HG03354 (cell line): ENCODE data around the gene CFD.

Experiments used
- ATAC-seq: cut with Tn5 transposase; IDR thresholded peaks from one replicate; pipeline ENCODE4 v1.9.1; 2021; ENCODE audit warnings: mild to moderate bottlenecking; ENCODE audit not compliant: unreplicated experiment, poor library complexity, severe bottlenecking

Gene CFD

GRCh38 chr19:900302-901111, 41.0 kb downstream of the CFD start:
- no peak for ATAC-seq

- ATAC-seq: no peak
These were observed 42.0 kb downstream of the CFD start for GRCh38 chr19:901216-902092.

- ATAC-seq: no peak
These were observed 42.6 kb downstream of the CFD start for GRCh38 chr19:902093-902370.

- ATAC-seq: no peak
These were observed 43.2 kb downstream of the CFD start for GRCh38 chr19:902446-903226.

GRCh38 chr19:903266-903797, 43.9 kb downstream of the CFD start:
- no peak for ATAC-seq

- ATAC-seq: no peak
These were observed 45.1 kb downstream of the CFD start for GRCh38 chr19:904545-904944.

- ATAC-seq: no peak
These were observed 47.0 kb downstream of the CFD start for GRCh38 chr19:906480-906879.

GRCh38 chr19:907183-907853, 47.9 kb downstream of the CFD start:
- no peak for ATAC-seq

GRCh38 chr19:911197-912033, 52.0 kb downstream of the CFD start:
- ATAC-seq: no peak

- ATAC-seq: no peak
These were observed 53.0 kb downstream of the CFD start for GRCh38 chr19:912181-913079.
